ENCODE data around the gene TNS4. TPM values are rescaled to one million over a fixed set of nuclear protein-coding genes. Genes with fewer than 3 reads are reported as not detected.

TNS4 gene
- total and polyA plus RNA-seq, 2 donors (not counting 1 experiment from before 2014, with no cell fraction given), result not detected

GRCh38 chr17:40464392-40464855, 37.0 kb downstream of the TNS4 start:
- ChIA-PET POLR2A (interaction anchor here (0.6 to 0.7 kb wide), 2 partner anchors 51 to 69 kb away, joined by 3 read pairs; no protein-coding TSS in a partner anchor), CTCF (no interaction called here)
- DNase-seq, result no peak
- H2AFZ ChIP-seq (ENCODE audit: insufficient read depth, low read depth, low read length, poor library complexity, severe bottlenecking), result no peak overlapping the region
- H3K4me3 ChIP-seq (ENCODE audit: control extremely low read depth in 1 of 5, extremely low read depth in 1 of 5, insufficient read depth in 1 of 5, low read depth in 2 of 5, low read length in 4 of 5), result no peak overlapping the region
- no peaks in the 10 kb centered on the region for H4K20me1 ChIP-seq (ENCODE audit: control insufficient read depth, insufficient read depth, low read length, poor library complexity, severe bottlenecking)
- Mint-ChIP-seq H3K27me3 (no peaks in the 10 kb centered on the region), H3K4me3 (no peak overlapping the region), H3K4me1 (no peaks in the 10 kb centered on the region), H3K27ac (no peak overlapping the region), H3K9me3 (ENCODE audit: insufficient read depth) (no peaks in the 10 kb centered on the region)
- no peaks in the 10 kb centered on the region for H3K36me3 ChIP-seq (replicated peaks in 1 of 2; ENCODE audit: control extremely low read depth in 1 of 2, control insufficient read depth in 1 of 2, extremely low read depth in 1 of 2, insufficient read depth in 2 of 2, low read length in 1 of 2)
- no peaks in the 10 kb centered on the region for H3K9me3 ChIP-seq (ENCODE audit: control extremely low read depth in 1 of 3, control insufficient read depth in 2 of 3, insufficient read depth in 1 of 3, low read length in 2 of 3)
- H3K9ac ChIP-seq (ENCODE audit: low read length), result no peak overlapping the region
- intact Hi-C loops (cut with micrococcal nuclease), result no loop called here
- no peaks in the 10 kb centered on the region for H3K79me2 ChIP-seq (ENCODE audit: control insufficient read depth, insufficient read depth, low read length)
- no peak for ATAC-seq (ENCODE audit: low read depth)
- H3K27ac ChIP-seq (ENCODE audit: low read length in 2 of 2), result no peak overlapping the region
- H3K4me2 ChIP-seq (replicated peaks; ENCODE audit: low read depth, low read length, poor library complexity, severe bottlenecking), result no peak overlapping the region
- H3K27me3 ChIP-seq (replicated peaks in 1 of 4; ENCODE audit: control extremely low read depth in 1 of 4, control insufficient read depth in 3 of 4, insufficient read depth in 4 of 4, low read length in 3 of 4), result peaks cover 0 to 3% (median 0%) of the 10 kb centered on the region in 4 experiments
- WGBS (ENCODE audit: insufficient coverage), result 92% methylated on average over 5 of the region's 5 CpGs
- H3K4me1 ChIP-seq (ENCODE audit: control insufficient read depth in 2 of 2, insufficient read depth in 2 of 2, low read length in 2 of 2), result no peaks in the 10 kb centered on the region
- no peak for TF ChIP-seq EZH2 (IDR thresholded peaks at IDR 0.05; ENCODE audit: borderline replicate concordance, insufficient read depth, low read depth, low read length, poor library complexity, severe bottlenecking)
- TF ChIP-seq, protein P1, sequence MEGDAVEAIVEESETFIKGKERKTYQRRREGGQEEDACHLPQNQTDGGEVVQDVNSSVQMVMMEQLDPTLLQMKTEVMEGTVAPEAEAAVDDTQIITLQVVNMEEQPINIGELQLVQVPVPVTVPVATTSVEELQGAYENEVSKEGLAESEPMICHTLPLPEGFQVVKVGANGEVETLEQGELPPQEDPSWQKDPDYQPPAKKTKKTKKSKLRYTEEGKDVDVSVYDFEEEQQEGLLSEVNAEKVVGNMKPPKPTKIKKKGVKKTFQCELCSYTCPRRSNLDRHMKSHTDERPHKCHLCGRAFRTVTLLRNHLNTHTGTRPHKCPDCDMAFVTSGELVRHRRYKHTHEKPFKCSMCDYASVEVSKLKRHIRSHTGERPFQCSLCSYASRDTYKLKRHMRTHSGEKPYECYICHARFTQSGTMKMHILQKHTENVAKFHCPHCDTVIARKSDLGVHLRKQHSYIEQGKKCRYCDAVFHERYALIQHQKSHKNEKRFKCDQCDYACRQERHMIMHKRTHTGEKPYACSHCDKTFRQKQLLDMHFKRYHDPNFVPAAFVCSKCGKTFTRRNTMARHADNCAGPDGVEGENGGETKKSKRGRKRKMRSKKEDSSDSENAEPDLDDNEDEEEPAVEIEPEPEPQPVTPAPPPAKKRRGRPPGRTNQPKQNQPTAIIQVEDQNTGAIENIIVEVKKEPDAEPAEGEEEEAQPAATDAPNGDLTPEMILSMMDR (IDR thresholded peaks at IDR 0.05), result no peak

DNA sequence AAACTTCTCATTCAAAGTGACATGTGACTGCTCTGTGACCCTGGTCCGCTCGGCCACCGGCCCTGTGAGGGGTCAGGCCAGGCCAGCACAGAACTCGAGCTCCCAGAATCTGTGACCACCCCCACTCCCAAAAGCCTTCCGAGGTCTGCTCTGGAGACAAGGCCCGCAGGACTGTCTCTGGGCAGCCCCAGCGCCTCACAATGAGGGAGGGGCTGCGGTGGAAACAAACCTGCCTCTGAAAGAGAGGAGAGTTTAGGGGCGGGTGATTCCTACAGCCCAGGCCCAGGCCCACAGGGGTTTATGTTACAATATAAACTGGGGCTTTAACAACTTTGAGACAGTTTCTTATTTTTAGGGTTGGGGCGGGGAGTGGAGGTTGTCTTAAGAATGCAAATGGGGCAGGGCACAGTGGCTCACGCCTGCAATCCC, 38.3 kb downstream of the TNS4 start:
- Histone ChIP-seq H2AFZ (ENCODE audit: insufficient read depth, low read depth, low read length, poor library complexity, severe bottlenecking) (no peak overlapping the region), H3K9ac (ENCODE audit: low read length) (no peak overlapping the region), H3K9me3 (ENCODE audit: control extremely low read depth in 1 of 3, control insufficient read depth in 2 of 3, insufficient read depth in 1 of 3, low read length in 2 of 3) (no peaks in the 10 kb centered on the region), H3K79me2 (ENCODE audit: control insufficient read depth, insufficient read depth, low read length) (no peaks in the 10 kb centered on the region), H3K4me1 (ENCODE audit: control insufficient read depth in 2 of 2, insufficient read depth in 2 of 2, low read length in 2 of 2) (no peaks in the 10 kb centered on the region), H3K36me3 (replicated peaks in 1 of 2; ENCODE audit: control extremely low read depth in 1 of 2, control insufficient read depth in 1 of 2, extremely low read depth in 1 of 2, insufficient read depth in 2 of 2, low read length in 1 of 2) (no peaks in the 10 kb centered on the region), H3K27me3 (replicated peaks in 1 of 4; ENCODE audit: control extremely low read depth in 1 of 4, control insufficient read depth in 3 of 4, insufficient read depth in 4 of 4, low read length in 3 of 4) (peaks cover 0 to 3% (median 0%) of the 10 kb centered on the region in 4 experiments), H3K4me3 (ENCODE audit: control extremely low read depth in 1 of 5, extremely low read depth in 1 of 5, insufficient read depth in 1 of 5, low read depth in 2 of 5, low read length in 4 of 5) (no peak overlapping the region), H3K4me2 (replicated peaks; ENCODE audit: low read depth, low read length, poor library complexity, severe bottlenecking) (no peak overlapping the region), H3K27ac (ENCODE audit: low read length in 2 of 2) (no peak overlapping the region), H4K20me1 (ENCODE audit: control insufficient read depth, insufficient read depth, low read length, poor library complexity, severe bottlenecking) (no peaks in the 10 kb centered on the region)
- no peak for TF ChIP-seq EZH2 (IDR thresholded peaks at IDR 0.05; ENCODE audit: borderline replicate concordance, insufficient read depth, low read depth, low read length, poor library complexity, severe bottlenecking)
- TF ChIP-seq, protein P1 (IDR thresholded peaks at IDR 0.05), result no peak
- Mint-ChIP-seq H3K27ac (no peak overlapping the region), H3K4me1 (no peaks in the 10 kb centered on the region), H3K27me3 (no peaks in the 10 kb centered on the region), H3K4me3 (no peak overlapping the region), H3K9me3 (ENCODE audit: insufficient read depth) (no peaks in the 10 kb centered on the region)
- ChIA-PET POLR2A (interaction anchor here (0.7 kb wide), 1 partner anchor 20 kb away, joined by 5 read pairs; no protein-coding TSS in a partner anchor), CTCF (interaction anchor here (0.6 kb wide), 1 partner anchor 66 kb away, joined by 3 read pairs; no protein-coding TSS in a partner anchor)
- no peak for ATAC-seq (ENCODE audit: low read depth)
- WGBS (ENCODE audit: insufficient coverage), result 97% methylated on average over 5 of the region's 11 CpGs
- intact Hi-C loops (cut with micrococcal nuclease), result no loop called here
- DNase-seq, result no peak

Data from B cell (primary cell).